ENCODE results near the gene RCOR1.

The RCOR1 gene

DNA sequence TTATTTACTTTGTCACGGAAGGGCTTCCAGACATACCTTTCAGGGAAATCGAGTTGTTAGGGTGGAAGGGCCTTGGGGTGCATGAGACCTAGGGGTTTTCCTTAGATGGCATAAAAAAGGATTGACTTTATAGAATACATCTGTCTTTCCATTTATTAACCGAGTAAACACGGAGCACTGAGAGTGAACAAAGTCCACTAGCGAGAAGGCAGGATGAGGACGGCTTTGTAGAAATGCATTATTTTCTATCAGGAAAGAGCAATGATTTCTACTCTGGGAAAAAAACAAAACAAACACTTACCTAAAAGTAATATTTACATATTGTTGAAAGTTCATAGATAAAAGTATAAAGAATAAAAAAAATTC is 91.8 kb downstream of the RCOR1 start:
- no peaks in the 10 kb centered on the region for H3F3A ChIP-seq (ENCODE audit: insufficient read depth)
- H3K4me2 ChIP-seq (ENCODE audit: low read depth, low read length, poor library complexity, severe bottlenecking): no peak overlapping the region

DNA sequence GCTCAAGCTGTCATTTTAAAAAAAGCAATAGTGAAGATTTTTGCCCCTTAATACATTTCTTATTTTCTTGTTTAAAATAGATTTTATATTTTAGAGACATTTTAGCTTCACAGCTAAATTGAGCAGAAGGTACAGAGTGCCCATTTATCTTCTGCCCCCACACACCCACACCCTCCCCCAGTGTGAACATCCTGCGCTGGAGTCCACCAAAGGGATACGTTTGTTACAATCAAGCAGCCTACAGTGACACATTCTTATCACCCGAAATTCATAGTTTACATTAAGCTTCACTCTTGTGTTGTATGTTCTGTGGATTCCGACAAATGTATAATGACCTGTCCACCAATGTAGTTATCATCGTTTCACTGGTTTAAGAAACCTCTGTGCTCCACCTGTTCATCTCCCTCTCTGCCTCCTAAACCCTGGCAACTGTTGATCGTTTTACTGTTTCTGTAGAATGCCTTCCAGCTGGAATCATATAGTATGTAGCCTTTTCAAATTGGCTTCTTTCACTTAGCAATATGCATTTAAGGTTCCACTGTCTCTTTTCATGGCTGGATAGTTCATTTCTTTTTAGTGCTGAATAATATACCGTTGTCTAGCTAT is 93.8 kb downstream of the RCOR1 start:
- peaks cover 17% of the 10 kb centered on the region for H3K79me2 ChIP-seq (ENCODE audit: insufficient read depth, low read length)

More for the DNA sequence above, 91.8 kb downstream of the RCOR1 start:
- H3K4me3 ChIP-seq (ENCODE audit: insufficient read depth, low read length, poor library complexity, severe bottlenecking): no peak overlapping the region
- H4K20me1 ChIP-seq (ENCODE audit: low read depth, low read length): 0 out of 2 replicates have a peak, but pooled peaks cover 4% of the 10 kb centered on the region
- TF ChIP-seq, protein P1, sequence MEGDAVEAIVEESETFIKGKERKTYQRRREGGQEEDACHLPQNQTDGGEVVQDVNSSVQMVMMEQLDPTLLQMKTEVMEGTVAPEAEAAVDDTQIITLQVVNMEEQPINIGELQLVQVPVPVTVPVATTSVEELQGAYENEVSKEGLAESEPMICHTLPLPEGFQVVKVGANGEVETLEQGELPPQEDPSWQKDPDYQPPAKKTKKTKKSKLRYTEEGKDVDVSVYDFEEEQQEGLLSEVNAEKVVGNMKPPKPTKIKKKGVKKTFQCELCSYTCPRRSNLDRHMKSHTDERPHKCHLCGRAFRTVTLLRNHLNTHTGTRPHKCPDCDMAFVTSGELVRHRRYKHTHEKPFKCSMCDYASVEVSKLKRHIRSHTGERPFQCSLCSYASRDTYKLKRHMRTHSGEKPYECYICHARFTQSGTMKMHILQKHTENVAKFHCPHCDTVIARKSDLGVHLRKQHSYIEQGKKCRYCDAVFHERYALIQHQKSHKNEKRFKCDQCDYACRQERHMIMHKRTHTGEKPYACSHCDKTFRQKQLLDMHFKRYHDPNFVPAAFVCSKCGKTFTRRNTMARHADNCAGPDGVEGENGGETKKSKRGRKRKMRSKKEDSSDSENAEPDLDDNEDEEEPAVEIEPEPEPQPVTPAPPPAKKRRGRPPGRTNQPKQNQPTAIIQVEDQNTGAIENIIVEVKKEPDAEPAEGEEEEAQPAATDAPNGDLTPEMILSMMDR (IDR thresholded peaks at IDR 0.05; ENCODE audit: insufficient read depth, low read length, poor library complexity, severe bottlenecking): no peak
- TF ChIP-seq EZH2phosphoT487 (conservative IDR thresholded peaks at IDR 0.05; ENCODE audit: low read length): no peak
- no peaks in the 10 kb centered on the region for H3K9me3 ChIP-seq (ENCODE audit: insufficient read depth, low read length)
- peaks cover 19% of the 10 kb centered on the region for H3K79me2 ChIP-seq (ENCODE audit: insufficient read depth, low read length)
- no peak overlapping the region for H2AFZ ChIP-seq (ENCODE audit: low read depth, low read length, severe bottlenecking)
- H3K27me3 ChIP-seq (ENCODE audit: low read length): no peaks in the 10 kb centered on the region
- H3K27ac ChIP-seq (ENCODE audit: low read depth, low read length): no peak overlapping the region
- H3K36me3 ChIP-seq (ENCODE audit: low read length): no peaks in the 10 kb centered on the region
- H3K9me2 ChIP-seq (replicated peaks; ENCODE audit: insufficient read depth, low read length): no peaks in the 10 kb centered on the region
- no peak overlapping the region for H3K9ac ChIP-seq (ENCODE audit: low read length)

DNA sequence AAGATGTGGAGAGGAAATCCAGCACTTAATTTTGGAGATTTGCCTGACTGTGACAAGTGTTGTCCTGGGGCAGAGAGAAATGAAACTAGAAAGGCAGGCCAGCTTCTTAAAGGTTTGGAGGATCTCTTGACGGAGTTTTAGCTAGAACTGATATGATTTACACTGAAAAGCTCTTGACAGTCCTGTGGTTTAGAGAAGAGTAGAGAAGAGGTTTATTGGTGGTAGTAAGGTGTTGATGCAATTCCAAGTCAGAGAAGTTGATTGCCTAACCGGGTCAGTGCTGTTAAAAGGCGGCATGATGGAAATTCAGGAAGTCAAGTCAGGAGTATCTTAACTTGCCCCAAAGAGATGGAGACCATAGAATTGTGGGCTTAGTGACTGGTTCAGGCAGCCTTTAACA is 95.8 kb downstream of the RCOR1 start:
- no peak overlapping the region for H3K9ac ChIP-seq (ENCODE audit: low read length)
- TF ChIP-seq, protein P1 (IDR thresholded peaks at IDR 0.05; ENCODE audit: insufficient read depth, low read length, poor library complexity, severe bottlenecking): no peak
- no peak for TF ChIP-seq EZH2phosphoT487 (conservative IDR thresholded peaks at IDR 0.05; ENCODE audit: low read length)
- 0 out of 2 replicates have a peak, but pooled peaks cover 4% of the 10 kb centered on the region for H4K20me1 ChIP-seq (ENCODE audit: low read depth, low read length)
- peaks cover 17% of the 10 kb centered on the region for H3K79me2 ChIP-seq (ENCODE audit: insufficient read depth, low read length)
- H3K4me3 ChIP-seq (ENCODE audit: insufficient read depth, low read length, poor library complexity, severe bottlenecking): no peak overlapping the region
- no peak overlapping the region for H2AFZ ChIP-seq (ENCODE audit: low read depth, low read length, severe bottlenecking)
- no peaks in the 10 kb centered on the region for H3F3A ChIP-seq (ENCODE audit: insufficient read depth)
- no peaks in the 10 kb centered on the region for H3K9me2 ChIP-seq (replicated peaks; ENCODE audit: insufficient read depth, low read length)
- H3K9me3 ChIP-seq (ENCODE audit: insufficient read depth, low read length): no peaks in the 10 kb centered on the region
- H3K27ac ChIP-seq (ENCODE audit: low read depth, low read length): no peak overlapping the region
- no peaks in the 10 kb centered on the region for H3K27me3 ChIP-seq (ENCODE audit: low read length)
- no peaks in the 10 kb centered on the region for H3K36me3 ChIP-seq (ENCODE audit: low read length)
- H3K4me2 ChIP-seq (ENCODE audit: low read depth, low read length, poor library complexity, severe bottlenecking): no peak overlapping the region

More for the DNA sequence above, 93.8 kb downstream of the RCOR1 start:
- Histone ChIP-seq H3K27me3 (ENCODE audit: low read length) (no peaks in the 10 kb centered on the region), H3K4me3 (ENCODE audit: insufficient read depth, low read length, poor library complexity, severe bottlenecking) (no peak overlapping the region), H3F3A (ENCODE audit: insufficient read depth) (no peaks in the 10 kb centered on the region), H3K9me3 (ENCODE audit: insufficient read depth, low read length) (no peaks in the 10 kb centered on the region), H3K9ac (ENCODE audit: low read length) (no peak overlapping the region), H3K4me2 (ENCODE audit: low read depth, low read length, poor library complexity, severe bottlenecking) (no peak overlapping the region), H3K36me3 (ENCODE audit: low read length) (no peaks in the 10 kb centered on the region), H3K27ac (ENCODE audit: low read depth, low read length) (no peak overlapping the region), H4K20me1 (ENCODE audit: low read depth, low read length) (0 out of 2 replicates have a peak, but pooled peaks cover 4% of the 10 kb centered on the region), H3K9me2 (replicated peaks; ENCODE audit: insufficient read depth, low read length) (no peaks in the 10 kb centered on the region), H2AFZ (ENCODE audit: low read depth, low read length, severe bottlenecking) (no peak overlapping the region)
- TF ChIP-seq EZH2phosphoT487 (conservative IDR thresholded peaks at IDR 0.05; ENCODE audit: low read length): no peak
- TF ChIP-seq, protein P1 (IDR thresholded peaks at IDR 0.05; ENCODE audit: insufficient read depth, low read length, poor library complexity, severe bottlenecking): no peak
